ENCODE results near the gene ZDHHC17.
A peak's percentile ranks its signal among the peaks of the same experiment; 100 is the strongest.
"Not testable (repeated sequence)": the region's sequence is repeated elsewhere in the genome, so short reads cannot be mapped to it uniquely, and the experiment has no call there.

The ZDHHC17 gene

GRCh38 chr12:76763746-76764675 lies at the start of gene ZDHHC17:
Gene ZDHHC17 (plus strand): TSS chr12:76764115. CDS start chr12:76764237, 122 bp downstream.
- DNase-seq (ENCODE audit: low read depth, low spot score), result peak; percentile 98

- DNase-seq (ENCODE audit: low read depth, low spot score), result no peak
These were observed 49.5 kb upstream of the ZDHHC17 start for GRCh38 chr12:76714415-76714814.

GRCh38 chr12:76714861-76715260 lies 49.1 kb upstream of the ZDHHC17 start:
- DNase-seq (ENCODE audit: low read depth, low spot score), result no peak

GRCh38 chr12:76715332-76715731 lies 48.6 kb upstream of the ZDHHC17 start:
- no peak for DNase-seq (ENCODE audit: low read depth, low spot score)

GRCh38 chr12:76717314-76717713 lies 46.6 kb upstream of the ZDHHC17 start:
- DNase-seq (ENCODE audit: low read depth, low spot score), result no peak

GRCh38 chr12:76719171-76720041 lies 44.5 kb upstream of the ZDHHC17 start:
- no peak for DNase-seq (ENCODE audit: low read depth, low spot score)

- no peak for DNase-seq (ENCODE audit: low read depth, low spot score)
These were observed 43.8 kb upstream of the ZDHHC17 start for GRCh38 chr12:76720068-76720467.

GRCh38 chr12:76726626-76727025 lies 37.3 kb upstream of the ZDHHC17 start:
- DNase-seq (ENCODE audit: low read depth, low spot score), result no peak

- not testable (repeated sequence) for DNase-seq (ENCODE audit: low read depth, low spot score)
These were observed 31.7 kb upstream of the ZDHHC17 start for GRCh38 chr12:76732188-76732587.

- DNase-seq (ENCODE audit: low read depth, low spot score), result not testable (repeated sequence)
These were observed 26.2 kb upstream of the ZDHHC17 start for GRCh38 chr12:76737689-76738088.

- peak; percentile 85 for DNase-seq (ENCODE audit: low read depth, low spot score)
These were observed 24.9 kb upstream of the ZDHHC17 start for GRCh38 chr12:76738824-76739579.

- DNase-seq (ENCODE audit: low read depth, low spot score), result no peak
These were observed 24.0 kb upstream of the ZDHHC17 start for GRCh38 chr12:76739896-76740295.

- DNase-seq (ENCODE audit: low read depth, low spot score), result peak; percentile 16
These were observed 23.4 kb upstream of the ZDHHC17 start for GRCh38 chr12:76740501-76740900.

- DNase-seq (ENCODE audit: low read depth, low spot score), result no peak
These were observed 18.6 kb upstream of the ZDHHC17 start for GRCh38 chr12:76745343-76745742.

- no peak for DNase-seq (ENCODE audit: low read depth, low spot score)
These were observed 17.4 kb upstream of the ZDHHC17 start for GRCh38 chr12:76746516-76746915.

GRCh38 chr12:76747245-76747644 lies 16.7 kb upstream of the ZDHHC17 start:
- no peak for DNase-seq (ENCODE audit: low read depth, low spot score)

GRCh38 chr12:76755829-76756379 lies 8.0 kb upstream of the ZDHHC17 start:
- no peak for DNase-seq (ENCODE audit: low read depth, low spot score)

- no peak for DNase-seq (ENCODE audit: low read depth, low spot score)
These were observed 6.2 kb upstream of the ZDHHC17 start for GRCh38 chr12:76757694-76758093.

- DNase-seq (ENCODE audit: low read depth, low spot score), result peak; percentile 91
These were observed 1.3 kb upstream of the ZDHHC17 start for GRCh38 chr12:76762601-76762980.

GRCh38 chr12:76764856-76765255 lies 941 bp downstream of the ZDHHC17 start:
- no peak for DNase-seq (ENCODE audit: low read depth, low spot score)

GRCh38 chr12:76765598-76765997 lies 1.7 kb downstream of the ZDHHC17 start:
- no peak for DNase-seq (ENCODE audit: low read depth, low spot score)

All from ELF-1 (cell line).